ENCODE measurements around the gene SLC16A5. TPM values are rescaled to one million over a fixed set of nuclear protein-coding genes. Genes with fewer than 3 reads are reported as not detected.

The SLC16A5 gene
- total RNA-seq, 4 donors from 2014 or later, result 4.6 to 27.9 (median 7.7) TPM

DNA sequence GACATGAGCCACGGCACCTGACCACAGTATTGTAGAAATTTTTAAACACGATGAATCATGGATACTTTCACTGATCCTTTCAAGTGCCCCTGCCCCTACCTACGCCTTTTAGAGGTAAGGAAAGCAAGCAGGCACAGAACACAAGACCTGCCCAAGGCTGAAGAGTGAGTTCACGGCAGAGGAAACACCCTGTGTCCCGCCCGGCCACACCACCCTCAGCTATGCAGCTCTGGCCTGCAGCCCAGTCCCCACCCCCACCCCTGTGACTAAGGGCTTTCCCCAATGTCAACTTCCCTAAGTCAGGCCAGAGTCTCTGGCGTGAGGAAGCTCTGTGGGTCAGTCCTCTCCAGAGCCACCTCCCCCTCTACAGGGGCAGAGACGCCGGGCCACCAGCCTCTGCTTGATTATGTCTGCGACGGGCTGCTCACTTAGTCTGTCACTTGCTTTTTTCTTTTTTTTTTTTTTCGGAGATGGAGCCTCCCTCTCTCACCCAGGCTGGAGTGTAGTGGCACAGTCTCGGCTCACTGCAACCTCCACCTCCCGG is 8.4 kb downstream of the SLC16A5 start:
- H3K36me3 ChIP-seq, result peaks cover 0 to 26% (median 0%) of the 10 kb centered on the region in 3 donors
- WGBS, 2 donors, result 38 to 42% methylated on average over 14 of the region's 14 CpGs
- peaks cover 0 to 44% (median 27%) of the 10 kb centered on the region in 4 donors for H3K4me1 ChIP-seq
- DNase-seq (ENCODE audit: low spot score in 2 of 2), result peak in 1 of 2 donors; percentile 37
- no peak overlapping the region for H3K4me3 ChIP-seq
- no peaks in the 10 kb centered on the region for H3K27me3 ChIP-seq
- TF ChIP-seq, protein P1, sequence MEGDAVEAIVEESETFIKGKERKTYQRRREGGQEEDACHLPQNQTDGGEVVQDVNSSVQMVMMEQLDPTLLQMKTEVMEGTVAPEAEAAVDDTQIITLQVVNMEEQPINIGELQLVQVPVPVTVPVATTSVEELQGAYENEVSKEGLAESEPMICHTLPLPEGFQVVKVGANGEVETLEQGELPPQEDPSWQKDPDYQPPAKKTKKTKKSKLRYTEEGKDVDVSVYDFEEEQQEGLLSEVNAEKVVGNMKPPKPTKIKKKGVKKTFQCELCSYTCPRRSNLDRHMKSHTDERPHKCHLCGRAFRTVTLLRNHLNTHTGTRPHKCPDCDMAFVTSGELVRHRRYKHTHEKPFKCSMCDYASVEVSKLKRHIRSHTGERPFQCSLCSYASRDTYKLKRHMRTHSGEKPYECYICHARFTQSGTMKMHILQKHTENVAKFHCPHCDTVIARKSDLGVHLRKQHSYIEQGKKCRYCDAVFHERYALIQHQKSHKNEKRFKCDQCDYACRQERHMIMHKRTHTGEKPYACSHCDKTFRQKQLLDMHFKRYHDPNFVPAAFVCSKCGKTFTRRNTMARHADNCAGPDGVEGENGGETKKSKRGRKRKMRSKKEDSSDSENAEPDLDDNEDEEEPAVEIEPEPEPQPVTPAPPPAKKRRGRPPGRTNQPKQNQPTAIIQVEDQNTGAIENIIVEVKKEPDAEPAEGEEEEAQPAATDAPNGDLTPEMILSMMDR (IDR thresholded peaks at IDR 0.05), result no peak
- peak in 1 of 2 donors; percentile 45 for TF ChIP-seq EP300 (IDR thresholded peaks at IDR 0.05)
- H3K27ac ChIP-seq, result peak overlapping the region in 3 of 4 donors; percentile 33 to 71 (median 56)
- H3K9me3 ChIP-seq, result no peaks in the 10 kb centered on the region

- Histone ChIP-seq H3K4me1 (peaks cover 0 to 30% (median 17%) of the 10 kb centered on the region in 4 donors), H3K27me3 (no peaks in the 10 kb centered on the region), H3K4me3 (no peak overlapping the region), H3K27ac (no peak overlapping the region), H3K36me3 (peaks cover 0 to 26% (median 0%) of the 10 kb centered on the region in 3 donors), H3K9me3 (no peaks in the 10 kb centered on the region)
- WGBS, 2 donors, result 97 to 99% methylated on average over 7 of the region's 7 CpGs
- TF ChIP-seq, protein P1 (IDR thresholded peaks at IDR 0.05), result no peak
- no peak for TF ChIP-seq EP300 (IDR thresholded peaks at IDR 0.05)
- TF ChIP-seq POLR2A (IDR thresholded peaks at IDR 0.05), result no peak
- DNase-seq (ENCODE audit: low spot score in 2 of 2), result no peak
Measured at GRCh38 chr17:75097865-75098264, 10.1 kb downstream of the SLC16A5 start.

DNA sequence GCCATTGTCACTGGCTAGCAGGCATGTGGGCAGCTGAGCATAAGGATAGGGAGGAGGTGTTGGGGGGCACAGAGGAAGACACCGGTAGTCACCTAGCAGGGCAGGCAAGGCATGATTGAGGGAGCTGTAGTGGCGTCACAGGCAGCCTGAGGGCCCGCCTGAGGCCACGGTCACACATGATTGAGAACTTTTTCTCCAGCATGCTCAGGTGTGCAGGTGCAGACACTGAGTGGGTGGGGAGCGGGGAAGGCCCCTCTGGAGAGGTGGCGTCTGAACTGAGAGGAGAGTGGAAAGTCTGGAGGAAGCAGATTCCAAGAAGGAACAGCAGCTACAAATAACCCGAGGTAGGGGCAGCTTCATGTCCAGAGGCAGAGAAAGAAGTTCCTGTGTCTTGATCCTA is 11.1 kb downstream of the SLC16A5 start:
- DNase-seq (ENCODE audit: low spot score in 2 of 2), result no peak
- H3K9me3 ChIP-seq, result no peaks in the 10 kb centered on the region
- TF ChIP-seq, protein P1 (IDR thresholded peaks at IDR 0.05), result no peak
- TF ChIP-seq EP300 (IDR thresholded peaks at IDR 0.05), result no peak
- no peak for TF ChIP-seq POLR2A (IDR thresholded peaks at IDR 0.05)
- H3K36me3 ChIP-seq, result peaks cover 0 to 28% (median 0%) of the 10 kb centered on the region in 3 donors
- peaks cover 0 to 20% (median 9%) of the 10 kb centered on the region in 4 donors for H3K4me1 ChIP-seq
- no peak overlapping the region for H3K27ac ChIP-seq
- WGBS, 2 donors, result 83 to 84% methylated on average over 7 of the region's 7 CpGs
- H3K4me3 ChIP-seq, result no peak overlapping the region
- no peaks in the 10 kb centered on the region for H3K27me3 ChIP-seq

DNA sequence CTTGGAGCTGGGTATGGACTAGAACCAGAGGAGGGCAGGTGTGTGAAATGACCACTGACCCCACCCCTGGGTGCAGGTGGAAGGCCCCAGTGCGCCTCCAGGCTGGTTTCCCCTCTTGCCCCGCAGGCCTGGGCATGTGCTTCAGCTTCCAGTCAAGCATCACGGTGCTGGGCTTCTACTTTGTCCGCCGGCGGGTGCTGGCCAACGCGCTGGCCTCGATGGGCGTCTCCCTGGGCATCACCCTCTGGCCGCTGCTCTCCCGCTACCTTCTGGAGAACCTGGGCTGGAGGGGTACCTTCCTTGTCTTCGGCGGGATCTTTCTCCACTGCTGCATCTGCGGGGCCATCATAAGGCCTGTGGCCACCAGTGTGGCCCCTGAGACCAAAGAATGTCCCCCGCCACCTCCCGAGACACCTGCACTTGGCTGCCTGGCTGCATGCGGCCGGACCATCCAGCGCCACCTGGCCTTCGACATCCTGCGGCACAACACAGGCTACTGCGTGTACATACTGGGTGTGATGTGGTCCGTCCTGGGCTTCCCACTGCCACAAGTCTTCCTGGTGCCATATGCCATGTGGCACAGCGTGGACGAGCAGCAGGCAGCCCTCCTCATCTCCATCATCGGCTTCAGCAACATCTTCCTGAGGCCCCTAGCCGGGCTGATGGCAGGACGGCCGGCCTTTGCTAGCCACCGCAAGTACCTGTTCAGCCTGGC is 12.3 kb downstream of the SLC16A5 start:
- H3K4me1 ChIP-seq, result peaks cover 0 to 10% (median 7%) of the 10 kb centered on the region in 4 donors
- no peak for DNase-seq (ENCODE audit: low spot score in 2 of 2)
- peaks cover 0 to 35% (median 0%) of the 10 kb centered on the region in 3 donors for H3K36me3 ChIP-seq
- 93 to 95% methylated on average over 25 to 29 of the region's 31 CpGs for WGBS, 2 donors
- H3K4me3 ChIP-seq, result no peak overlapping the region
- no peaks in the 10 kb centered on the region for H3K9me3 ChIP-seq
- TF ChIP-seq EP300 (IDR thresholded peaks at IDR 0.05), result no peak
- no peak for TF ChIP-seq POLR2A (IDR thresholded peaks at IDR 0.05)
- TF ChIP-seq, protein P1 (IDR thresholded peaks at IDR 0.05), result no peak
- H3K27me3 ChIP-seq, result no peaks in the 10 kb centered on the region
- no peak overlapping the region for H3K27ac ChIP-seq

GRCh38 chr17:75102385-75102821 is 14.6 kb downstream of the SLC16A5 start:
- Histone ChIP-seq H3K36me3 (peaks cover 0 to 43% (median 0%) of the 10 kb centered on the region in 3 donors), H3K27me3 (no peaks in the 10 kb centered on the region), H3K4me3 (no peak overlapping the region), H3K9me3 (no peaks in the 10 kb centered on the region), H3K4me1 (no peaks in the 10 kb centered on the region), H3K27ac (no peak overlapping the region)
- no peak for DNase-seq (ENCODE audit: low spot score in 2 of 2)
- WGBS, 2 donors, result 46 to 63% methylated on average over 12 of the region's 12 CpGs
- TF ChIP-seq, protein P1 (IDR thresholded peaks at IDR 0.05), result no peak
- TF ChIP-seq POLR2A (IDR thresholded peaks at IDR 0.05), result no peak
- peak in 1 of 2 donors; percentile 13 for TF ChIP-seq EP300 (IDR thresholded peaks at IDR 0.05)
